ENCODE data around the gene KRT7. TPM values are rescaled to one million over a fixed set of nuclear protein-coding genes. Genes with fewer than 3 reads are reported as not detected.

Gene KRT7
- total RNA-seq, 1 experiment from 2014 or later, result 10.0 TPM

DNA sequence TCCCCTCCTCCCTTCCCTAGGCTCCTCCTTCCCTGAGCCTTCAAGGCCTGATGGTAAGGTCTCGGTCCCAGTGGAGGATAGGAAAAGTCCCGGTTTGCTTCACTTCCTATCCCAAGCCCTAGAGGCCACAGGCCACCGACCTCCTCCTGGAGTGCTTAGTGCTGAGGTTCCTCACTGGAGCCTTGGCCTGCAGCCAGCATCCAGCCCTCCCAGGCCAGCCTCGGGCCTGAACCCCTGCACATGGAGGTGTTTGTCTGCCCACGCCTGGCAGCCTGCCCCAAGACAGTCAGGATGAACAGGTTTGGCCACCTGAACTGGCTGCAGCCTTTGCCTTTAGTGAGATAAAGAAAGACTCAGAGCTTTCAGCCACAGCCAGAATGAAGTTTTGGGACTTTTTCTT is 15.8 kb upstream of the KRT7 start:
- H4K5ac ChIP-seq (ENCODE audit: insufficient read length, low read depth, low read length), result no peak overlapping the region
- no CpG with 5 or more reads among the region's 5 CpGs for WGBS (ENCODE audit: extremely low coverage, insufficient read length, low lambda C conversion rate)

More for the DNA sequence above, 15.8 kb upstream of the KRT7 start:
- H2BK5ac ChIP-seq (ENCODE audit: insufficient read length, low read length), result no peak overlapping the region
- TF ChIP-seq, protein P1, sequence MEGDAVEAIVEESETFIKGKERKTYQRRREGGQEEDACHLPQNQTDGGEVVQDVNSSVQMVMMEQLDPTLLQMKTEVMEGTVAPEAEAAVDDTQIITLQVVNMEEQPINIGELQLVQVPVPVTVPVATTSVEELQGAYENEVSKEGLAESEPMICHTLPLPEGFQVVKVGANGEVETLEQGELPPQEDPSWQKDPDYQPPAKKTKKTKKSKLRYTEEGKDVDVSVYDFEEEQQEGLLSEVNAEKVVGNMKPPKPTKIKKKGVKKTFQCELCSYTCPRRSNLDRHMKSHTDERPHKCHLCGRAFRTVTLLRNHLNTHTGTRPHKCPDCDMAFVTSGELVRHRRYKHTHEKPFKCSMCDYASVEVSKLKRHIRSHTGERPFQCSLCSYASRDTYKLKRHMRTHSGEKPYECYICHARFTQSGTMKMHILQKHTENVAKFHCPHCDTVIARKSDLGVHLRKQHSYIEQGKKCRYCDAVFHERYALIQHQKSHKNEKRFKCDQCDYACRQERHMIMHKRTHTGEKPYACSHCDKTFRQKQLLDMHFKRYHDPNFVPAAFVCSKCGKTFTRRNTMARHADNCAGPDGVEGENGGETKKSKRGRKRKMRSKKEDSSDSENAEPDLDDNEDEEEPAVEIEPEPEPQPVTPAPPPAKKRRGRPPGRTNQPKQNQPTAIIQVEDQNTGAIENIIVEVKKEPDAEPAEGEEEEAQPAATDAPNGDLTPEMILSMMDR (conservative IDR thresholded peaks at IDR 0.05), result no peak
- H4K8ac ChIP-seq (replicated peaks; ENCODE audit: insufficient read length, low read depth, low read length), result no peak overlapping the region
- no peak overlapping the region for H3K4me2 ChIP-seq (ENCODE audit: insufficient read depth, insufficient read length, low read length)
- H3K18ac ChIP-seq (ENCODE audit: insufficient read length, low read depth, low read length), result no peak overlapping the region
- no peaks in the 10 kb centered on the region for H3K9me3 ChIP-seq (ENCODE audit: control insufficient read depth, low read depth, low read length)
- no peaks in the 10 kb centered on the region for H3K4me1 ChIP-seq (ENCODE audit: insufficient read depth, low read length)
- H3K79me2 ChIP-seq (ENCODE audit: insufficient read depth, low read length), result no peaks in the 10 kb centered on the region
- no peaks in the 10 kb centered on the region for H3K23me2 ChIP-seq (ENCODE audit: insufficient read length, low read depth, low read length, poor library complexity, severe bottlenecking)
- Mint-ChIP-seq H3K36me3 (ENCODE audit: insufficient read depth in 1 of 3, low read depth in 3 of 3) (no peaks in the 10 kb centered on the region), H3K9me3 (no peaks in the 10 kb centered on the region), H3K4me3 (no peak overlapping the region), H3K27me3 (ENCODE audit: low read depth) (peaks cover 13% of the 10 kb centered on the region), H3K27ac (no peak overlapping the region), H3K4me1 (peaks cover 4 to 15% of the 10 kb centered on the region in 2 experiments)
- H3T11ph ChIP-seq (ENCODE audit: low read length), result no peak overlapping the region
- no peak overlapping the region for H2BK20ac ChIP-seq (ENCODE audit: low read depth, low read length, poor library complexity, severe bottlenecking)
- no peak overlapping the region for H2BK120ac ChIP-seq (ENCODE audit: low read depth, low read length, poor library complexity, severe bottlenecking)
- H4K20me1 ChIP-seq (ENCODE audit: control insufficient read depth, insufficient read depth, insufficient read length), result no peaks in the 10 kb centered on the region
- no peak overlapping the region for H2BK15ac ChIP-seq (ENCODE audit: low read depth, low read length)
- no peak overlapping the region for H3K9ac ChIP-seq (ENCODE audit: extremely low read depth, insufficient read length, low read length)
- H3K4ac ChIP-seq (ENCODE audit: low read depth, low read length), result no peak overlapping the region
- no peak overlapping the region for H3K14ac ChIP-seq (ENCODE audit: insufficient read depth, low read length)
- H3K27me3 ChIP-seq (ENCODE audit: insufficient read depth, low read length), result no peaks in the 10 kb centered on the region
- no peak overlapping the region for H3K27ac ChIP-seq (ENCODE audit: insufficient read length, low read depth, low read length)
- no peak overlapping the region for H2AFZ ChIP-seq (ENCODE audit: low read length)
- no peak overlapping the region for H3K56ac ChIP-seq (ENCODE audit: insufficient read length, low read depth, low read length)
- no peak overlapping the region for H3K23ac ChIP-seq (ENCODE audit: insufficient read length, low read depth, low read length)
- no peak overlapping the region for H2BK12ac ChIP-seq (ENCODE audit: insufficient read length, low read depth, low read length)
- no peak overlapping the region for H2AK5ac ChIP-seq (ENCODE audit: insufficient read length, low read length)
- H3K79me1 ChIP-seq (ENCODE audit: insufficient read depth, low read depth, low read length, poor library complexity, severe bottlenecking), result no peaks in the 10 kb centered on the region
- H4K91ac ChIP-seq (ENCODE audit: insufficient read length, low read depth, low read length), result no peak overlapping the region
- DNase-seq, result no peak
